WTC11 (cell line): ENCODE measurements around the gene SPEN. TPM values are rescaled to one million over a fixed set of nuclear protein-coding genes. Genes with fewer than 3 reads are reported as not detected.

Experiments
- ATAC-seq: fragments of 200-7000 bp; cut with Tn5 transposase; 2 replicates; pipeline ENCODE4 v1.10.0; 2021; ENCODE audit warnings: mild to moderate bottlenecking, moderate library complexity
- CTCF ChIA-PET: fragments of 300-600 bp; sonication (Branson Sonifier 250); formaldehyde crosslinking; loops from one replicate; lab custom pipeline; 2021; ENCODE audit warnings: antibody characterized with exemption; lab: Charles Lee
- POLR2A ChIA-PET: fragments of 350-600 bp; sonication (Branson Sonifier 250); formaldehyde crosslinking; loops from one replicate; lab custom pipeline; 2021; ENCODE audit warnings: antibody characterized with exemption; lab: Charles Lee
- DNase-seq: peaks from one replicate; pipeline ENCODE4 v3.0.0; 2021; ENCODE audit warnings: low spot score
- H3K27ac Mint-ChIP-seq: 2 replicates; pipeline ENCODE4 v1.8.0; 2021; ENCODE audit warnings: mixed read lengths
- H3K27me3 Mint-ChIP-seq: 2 replicates; pipeline ENCODE4 v1.8.0; 2021; ENCODE audit warnings: low read depth, mild to moderate bottlenecking, moderate library complexity, mixed read lengths
- H3K36me3 Mint-ChIP-seq: 2 replicates; pipeline ENCODE4 v1.8.0; 2021; ENCODE audit warnings: mixed read lengths
- H3K4me1 Mint-ChIP-seq: 2 replicates; pipeline ENCODE4 v1.8.0; 2022; ENCODE audit warnings: mixed read lengths
- H3K4me3 Mint-ChIP-seq: 2 replicates; pipeline ENCODE4 v1.8.0; 2021; ENCODE audit warnings: mild to moderate bottlenecking, moderate library complexity, mixed read lengths
- H3K9me3 Mint-ChIP-seq: 2 replicates; pipeline ENCODE4 v1.8.0; 2021; ENCODE audit warnings: mixed read lengths
- ATF1 ChIP-seq: sonication (generic); formaldehyde crosslinking; IDR thresholded peaks from 2 replicates; pipeline ENCODE4 v1.8.1; 2023; ENCODE audit warnings: mild to moderate bottlenecking, moderate library complexity, missing genetic modification reagents
- CBFB ChIP-seq: sonication (generic); formaldehyde crosslinking; IDR thresholded peaks from 2 replicates; pipeline ENCODE4 v1.8.1; 2022; ENCODE audit warnings: mild to moderate bottlenecking, low read depth, missing genetic modification reagents
- CTCF ChIP-seq: fragments of 200-600 bp; IDR thresholded peaks from 2 replicates; pipeline ENCODE4 v1.8.0; 2022; ENCODE audit warnings: antibody characterized with exemption
- E2F5 ChIP-seq: sonication (generic); formaldehyde crosslinking; IDR thresholded peaks from 2 replicates; pipeline ENCODE4 v1.8.1; 2022; ENCODE audit warnings: mild to moderate bottlenecking, moderate library complexity, missing genetic modification reagents
- EMX1 ChIP-seq: fragments of 250-450 bp; sonication (Bioruptor Pico); IDR thresholded peaks from 2 replicates; pipeline ENCODE4 v1.8.0; 2021; ENCODE audit warnings: mild to moderate bottlenecking
- ETV6 ChIP-seq: sonication (generic); formaldehyde crosslinking; IDR thresholded peaks from 2 replicates; pipeline ENCODE4 v1.8.1; 2022; ENCODE audit warnings: mild to moderate bottlenecking, missing genetic modification reagents
- FOXP1 ChIP-seq: sonication (generic); formaldehyde crosslinking; IDR thresholded peaks from 2 replicates; pipeline ENCODE4 v1.8.0; 2022; ENCODE audit warnings: missing genetic modification reagents, mild to moderate bottlenecking, moderate library complexity, borderline replicate concordance
- FOXP4 ChIP-seq: sonication (generic); formaldehyde crosslinking; IDR thresholded peaks from 2 replicates; pipeline ENCODE4 v1.8.0; 2022; ENCODE audit warnings: mild to moderate bottlenecking, missing genetic modification reagents
- GRHL2 ChIP-seq: fragments of 250-450 bp; sonication (Bioruptor Pico); IDR thresholded peaks from 2 replicates; pipeline ENCODE4 v1.8.0; 2022; ENCODE audit warnings: mild to moderate bottlenecking, moderate library complexity; ENCODE audit not compliant: insufficient replicate concordance, severe bottlenecking
- HMGA2 ChIP-seq: fragments of 250-450 bp; sonication (Bioruptor Pico); IDR thresholded peaks from 2 replicates; pipeline ENCODE4 v1.4.0; 2021; ENCODE audit warnings: mild to moderate bottlenecking, moderate library complexity
- NFYB ChIP-seq: sonication (generic); formaldehyde crosslinking; conservative IDR thresholded peaks from 2 replicates; pipeline ENCODE4 v1.8.0; 2022; ENCODE audit warnings: low read depth, missing genetic modification reagents
- NR1H2 ChIP-seq: sonication (generic); formaldehyde crosslinking; IDR thresholded peaks from 2 replicates; pipeline ENCODE4 v1.9.0; 2021; ENCODE audit warnings: mild to moderate bottlenecking, moderate library complexity, missing genetic modification reagents
- NR2C2 ChIP-seq: sonication (generic); formaldehyde crosslinking; IDR thresholded peaks from 2 replicates; pipeline ENCODE4 v1.8.0; 2022; ENCODE audit warnings: mild to moderate bottlenecking, missing genetic modification reagents
- NR3C1 ChIP-seq: sonication (generic); formaldehyde crosslinking; conservative IDR thresholded peaks from 2 replicates; pipeline ENCODE4 v1.8.1; 2023; ENCODE audit warnings: low read depth, mild to moderate bottlenecking, missing genetic modification reagents
- RORB ChIP-seq: fragments of 250-450 bp; sonication (Bioruptor Pico); IDR thresholded peaks from 2 replicates; pipeline ENCODE4 v1.9.0; 2021; ENCODE audit warnings: mild to moderate bottlenecking
- SOX15 ChIP-seq: fragments of 250-450 bp; sonication (Bioruptor Pico); IDR thresholded peaks from 2 replicates; pipeline ENCODE4 v1.9.0; 2021; ENCODE audit warnings: mild to moderate bottlenecking
- TEAD1 ChIP-seq: sonication (generic); formaldehyde crosslinking; IDR thresholded peaks from 2 replicates; pipeline ENCODE4 v1.8.0; 2022; ENCODE audit warnings: mild to moderate bottlenecking, missing genetic modification reagents
- ZBTB43 ChIP-seq: sonication (generic); formaldehyde crosslinking; IDR thresholded peaks from 2 replicates; pipeline ENCODE4 v1.8.1; 2023; ENCODE audit warnings: mild to moderate bottlenecking, missing genetic modification reagents
- ZNF416 ChIP-seq: fragments of 250-450 bp; sonication (Bioruptor Pico); IDR thresholded peaks from 2 replicates; pipeline ENCODE4 v1.9.0; 2021; ENCODE audit warnings: mild to moderate bottlenecking, inconsistent platforms
- ZNF532 ChIP-seq: fragments of 250-450 bp; sonication (Bioruptor Pico); IDR thresholded peaks from 2 replicates; pipeline ENCODE4 v1.9.0; 2021; ENCODE audit warnings: mild to moderate bottlenecking, borderline replicate concordance
- total RNA-seq: library from RNA; stranded (reverse); gene quantifications from 3 replicates; pipeline ENCODE4 v1.2.3, GENCODE V29; 2021

Gene SPEN
- total RNA-seq, 1 experiment from 2014 or later, result 48.8 TPM

GRCh38 chr1:15934211-15935055 lies 86.9 kb downstream of the SPEN start:
- peaks cover 76% of the 10 kb centered on the region for H3K36me3 Mint-ChIP-seq

GRCh38 chr1:15935056-15935950 lies 87.8 kb downstream of the SPEN start:
- H3K9me3 Mint-ChIP-seq, result no peaks in the 10 kb centered on the region
- H3K36me3 Mint-ChIP-seq, result peaks cover 75% of the 10 kb centered on the region
- ChIA-PET CTCF (interaction anchor here (0.6 to 0.8 kb wide), 2 partner anchors 12 to 55 kb away, joined by 3 to 4 read pairs; no protein-coding TSS in a partner anchor), POLR2A (no interaction called here)
- H3K4me1 Mint-ChIP-seq, result peaks cover 6% of the 10 kb centered on the region
- no peak overlapping the region for H3K27ac Mint-ChIP-seq
- DNase-seq (no peak), ATAC-seq (no peak)
- no peak overlapping the region for H3K4me3 Mint-ChIP-seq
- no peaks in the 10 kb centered on the region for H3K27me3 Mint-ChIP-seq
- no peak for TF ChIP-seq CTCF
- no peak for TF ChIP-seq NR2C2 (CRISPR knock-in tag)
- no peak for TF ChIP-seq FOXP4
- TF ChIP-seq FOXP1 (CRISPR knock-in tag), result no peak
- no peak for TF ChIP-seq NR3C1 (CRISPR knock-in tag)
- no peak for TF ChIP-seq ZNF416 (CRISPR knock-in tag)
- TF ChIP-seq ZBTB43 (CRISPR knock-in tag), result no peak
- no peak for TF ChIP-seq ETV6

More at GRCh38 chr1:15934211-15935055, 86.9 kb downstream of the SPEN start:
- no peaks in the 10 kb centered on the region for H3K27me3 Mint-ChIP-seq
- POLR2A ChIA-PET, result no interaction called here
- H3K9me3 Mint-ChIP-seq, result no peaks in the 10 kb centered on the region
- H3K27ac Mint-ChIP-seq, result no peak overlapping the region
- no peak for TF ChIP-seq CBFB (CRISPR knock-in tag)
- no peak for TF ChIP-seq ETV6
- no peak for TF ChIP-seq FOXP1 (CRISPR knock-in tag)
- no peak for TF ChIP-seq NR3C1 (CRISPR knock-in tag)
- TF ChIP-seq EMX1 (CRISPR knock-in tag), result no peak
- TF ChIP-seq TEAD1 (CRISPR knock-in tag), result no peak
- no peak for TF ChIP-seq ZNF532
- no peak for TF ChIP-seq ATF1
- no peak for TF ChIP-seq E2F5 (CRISPR knock-in tag)
- no peak for TF ChIP-seq NFYB (CRISPR knock-in tag)
- TF ChIP-seq RORB (CRISPR knock-in tag), result no peak
- TF ChIP-seq HMGA2 (CRISPR knock-in tag), result no peak
- no peak for TF ChIP-seq SOX15 (CRISPR knock-in tag)
- TF ChIP-seq NR1H2 (CRISPR knock-in tag), result no peak
- no peak for TF ChIP-seq GRHL2 (CRISPR knock-in tag)
- CTCF ChIA-PET, result interaction anchor here (0.6 to 0.8 kb wide), 2 partner anchors 11 to 54 kb away, joined by 3 to 4 read pairs; no protein-coding TSS in a partner anchor
- ATAC-seq (no peak), DNase-seq (no peak)
- H3K4me1 Mint-ChIP-seq, result peaks cover 6% of the 10 kb centered on the region
- H3K4me3 Mint-ChIP-seq, result no peak overlapping the region
